HG03342 (cell line): Measurements from ENCODE around the gene PRTFDC1.
A peak's percentile ranks its signal among the peaks of the same experiment; 100 is the strongest.
"Not testable (repeated sequence)": the region's sequence is repeated elsewhere in the genome, so short reads cannot be mapped to it uniquely, and the experiment has no call there.

ENCODE experiments used
- ATAC-seq: cut with Tn5 transposase; IDR thresholded peaks from one replicate; pipeline ENCODE4 v1.9.1; 2021; ENCODE audit warnings: mild to moderate bottlenecking, moderate library complexity; ENCODE audit not compliant: unreplicated experiment

The PRTFDC1 gene

DNA sequence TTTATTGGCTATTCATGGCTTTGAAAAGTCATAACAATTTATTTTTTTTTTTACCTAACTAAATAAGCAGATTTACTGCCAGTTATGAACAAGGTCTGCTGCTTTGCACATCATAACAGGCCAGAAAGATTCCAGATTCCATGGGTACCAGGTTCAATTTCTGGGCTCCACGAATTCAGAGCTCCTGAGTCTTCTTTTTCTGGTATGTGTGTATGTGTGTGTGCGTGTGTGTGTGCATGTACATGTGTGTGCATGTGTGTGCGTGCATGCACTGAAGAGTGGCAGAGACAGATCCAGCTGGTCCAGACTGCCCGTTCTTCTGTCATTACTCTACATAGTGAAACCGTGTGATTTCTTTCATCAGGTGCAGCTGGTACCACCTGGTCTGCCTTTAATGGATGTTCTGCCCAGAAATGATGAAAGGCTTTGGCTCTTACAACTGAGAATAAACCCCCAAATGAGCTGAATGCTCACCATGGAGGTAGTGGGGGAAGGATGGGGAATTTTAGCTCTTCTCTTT lies 14.6 kb upstream of the PRTFDC1 start:
- ATAC-seq = no peak

DNA sequence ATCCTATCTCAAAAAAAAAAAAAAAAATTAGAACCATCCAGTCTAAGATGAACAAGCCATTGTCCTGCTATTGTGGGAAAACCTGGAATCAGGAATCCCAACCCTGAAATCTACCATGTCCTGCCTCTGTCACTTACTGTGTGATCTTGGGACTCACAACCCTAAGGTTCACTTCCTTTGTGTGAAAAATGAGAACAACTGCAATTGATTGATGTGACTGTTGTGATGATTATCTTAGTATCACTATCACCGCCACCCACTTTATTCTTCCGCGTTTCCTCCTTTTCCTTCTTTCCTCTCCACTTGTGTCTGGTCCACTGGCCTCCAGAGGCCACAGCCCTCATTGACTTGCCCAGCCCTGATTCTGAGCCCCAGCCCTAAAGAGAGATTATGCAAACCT lies 12.6 kb upstream of the PRTFDC1 start:
- no peak for ATAC-seq

DNA sequence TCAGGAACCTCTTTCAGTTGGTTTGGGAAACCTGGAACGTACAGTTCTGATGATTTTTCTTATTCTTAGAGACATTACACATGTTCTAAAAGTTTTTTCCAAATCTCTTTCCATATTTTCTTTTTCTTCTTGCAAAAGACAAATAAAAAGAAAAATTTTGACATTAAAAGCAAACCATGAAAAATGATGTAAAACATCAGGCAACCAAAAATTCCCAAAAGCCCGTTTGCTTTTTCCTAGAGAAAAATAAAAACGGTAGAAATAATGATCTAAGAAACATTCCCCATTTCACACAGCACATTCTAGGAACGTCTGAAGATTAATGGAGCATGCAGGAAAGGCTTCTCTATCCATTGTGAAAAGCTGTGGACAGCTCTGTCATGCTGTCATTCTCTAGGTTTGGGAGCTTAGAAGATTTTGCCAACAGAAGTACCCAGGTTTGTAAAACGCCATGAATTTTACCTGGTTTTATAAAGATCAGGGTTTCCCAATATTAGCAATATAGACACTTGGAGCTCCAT lies 11.2 kb upstream of the PRTFDC1 start:
- no peak for ATAC-seq

DNA sequence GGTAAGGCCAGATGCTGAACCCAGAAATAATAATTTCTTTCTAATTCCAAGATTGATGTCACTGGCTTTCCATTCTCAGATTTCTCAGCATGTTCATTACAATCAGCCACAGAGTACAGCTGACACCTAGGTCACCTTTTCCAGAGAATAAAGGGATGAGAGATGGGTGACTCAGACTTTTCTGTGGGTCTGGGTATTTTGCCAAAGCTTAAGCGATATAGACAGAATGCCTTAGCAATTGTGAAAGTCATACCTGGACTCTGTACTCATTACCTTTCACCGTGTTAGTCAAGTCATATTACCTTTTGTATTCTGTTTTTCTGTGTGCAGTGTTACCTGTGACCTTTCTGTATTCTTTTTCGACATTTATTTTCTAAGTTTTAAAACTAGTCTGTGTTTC lies 10.6 kb upstream of the PRTFDC1 start:
- ATAC-seq = no peak

DNA sequence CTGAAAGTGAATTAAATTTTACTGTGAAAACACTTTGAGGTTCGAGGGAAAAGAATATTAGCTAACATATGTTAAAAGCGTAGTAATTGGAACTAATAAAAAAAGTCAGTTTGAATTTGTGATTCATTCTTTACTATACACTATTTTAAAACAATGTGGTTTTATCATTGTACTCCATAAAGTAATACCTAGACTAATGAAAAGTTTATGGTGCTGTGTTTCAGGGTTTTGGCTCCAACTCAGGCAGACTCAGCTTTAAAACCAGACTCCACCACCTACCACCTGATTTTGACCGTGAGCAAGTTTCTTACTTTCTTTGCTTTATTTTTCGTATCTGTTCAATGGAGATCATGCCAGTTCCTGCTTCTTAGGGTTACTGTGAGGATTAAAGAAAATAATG lies 9.2 kb upstream of the PRTFDC1 start:
- ATAC-seq = no peak

DNA sequence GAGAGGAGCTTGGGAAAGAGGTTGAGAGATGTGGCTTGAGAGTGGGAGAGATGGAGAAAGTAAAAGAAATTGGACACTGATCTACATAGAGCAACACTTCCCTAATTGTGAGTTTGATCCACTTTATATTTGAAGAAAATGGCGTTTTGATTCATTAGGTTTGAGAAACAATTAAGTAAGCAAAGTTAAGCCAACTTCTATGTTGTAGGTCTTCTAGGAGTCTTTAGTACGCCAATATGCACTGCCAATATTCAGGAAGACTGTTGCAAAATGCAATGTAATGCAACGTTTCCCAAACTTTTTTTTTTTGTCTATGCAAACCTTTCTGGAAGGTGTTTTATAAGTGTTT lies 7.0 kb upstream of the PRTFDC1 start:
- no peak for ATAC-seq

DNA sequence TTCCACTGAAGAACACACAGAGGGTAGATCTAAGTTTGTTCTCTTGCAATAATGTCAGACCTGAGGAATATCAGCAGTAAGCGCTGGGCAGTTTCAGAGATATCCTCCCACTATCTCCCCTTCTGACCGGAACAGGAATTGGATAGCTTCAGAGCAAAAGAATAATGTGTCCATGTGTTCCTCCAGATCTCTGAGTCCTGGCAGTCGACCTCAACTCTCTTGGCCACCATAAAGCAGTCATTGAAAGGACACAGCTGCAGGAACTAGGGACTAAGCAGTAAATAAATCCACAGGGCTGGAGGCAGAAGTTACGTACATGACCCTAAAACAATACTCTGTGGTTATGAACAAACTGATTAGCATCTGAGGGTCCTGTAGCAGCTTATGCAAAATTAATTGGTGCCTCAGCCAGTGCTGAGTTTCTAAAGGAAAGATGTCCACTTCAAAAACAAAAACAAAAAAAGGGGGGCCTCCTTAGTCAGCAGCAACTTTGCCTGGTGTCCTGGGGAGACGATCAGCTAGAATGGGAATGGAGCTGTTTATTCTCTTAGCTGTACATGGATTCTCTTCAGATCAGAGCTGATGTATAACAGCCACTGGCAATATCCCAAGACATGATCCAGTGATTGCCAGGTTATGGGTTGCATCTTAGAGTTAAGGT lies 6.4 kb upstream of the PRTFDC1 start:
- ATAC-seq = no peak

DNA sequence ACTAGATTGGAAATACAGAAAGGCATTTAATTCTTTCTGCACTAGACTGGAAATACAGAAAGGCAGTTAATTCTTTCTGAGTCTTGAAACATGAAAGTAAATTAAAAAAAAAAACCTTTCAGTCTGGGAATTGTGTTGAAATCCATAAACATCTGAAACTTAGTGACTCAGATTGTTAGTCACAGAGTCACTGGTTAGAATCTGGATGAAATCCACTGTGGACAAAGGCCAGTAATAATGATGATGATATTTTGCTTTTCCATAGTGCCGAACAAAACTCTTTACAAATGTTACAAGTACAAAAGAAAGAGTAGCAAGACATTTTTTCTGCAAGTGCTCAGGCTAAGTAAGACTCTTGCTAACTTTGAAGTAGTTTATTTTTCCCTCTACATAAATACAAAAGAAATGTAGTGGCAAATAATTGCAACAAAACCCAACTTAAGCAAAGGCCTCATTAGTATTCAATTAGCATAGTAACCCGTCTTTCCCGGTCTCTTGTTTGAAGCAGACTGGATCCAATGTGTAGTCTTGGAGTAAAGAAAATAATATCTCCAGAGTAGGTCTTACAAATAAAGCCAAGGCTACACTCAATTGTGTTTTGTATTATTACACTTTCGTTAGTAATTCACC lies 5.8 kb upstream of the PRTFDC1 start:
- ATAC-seq = no peak

DNA sequence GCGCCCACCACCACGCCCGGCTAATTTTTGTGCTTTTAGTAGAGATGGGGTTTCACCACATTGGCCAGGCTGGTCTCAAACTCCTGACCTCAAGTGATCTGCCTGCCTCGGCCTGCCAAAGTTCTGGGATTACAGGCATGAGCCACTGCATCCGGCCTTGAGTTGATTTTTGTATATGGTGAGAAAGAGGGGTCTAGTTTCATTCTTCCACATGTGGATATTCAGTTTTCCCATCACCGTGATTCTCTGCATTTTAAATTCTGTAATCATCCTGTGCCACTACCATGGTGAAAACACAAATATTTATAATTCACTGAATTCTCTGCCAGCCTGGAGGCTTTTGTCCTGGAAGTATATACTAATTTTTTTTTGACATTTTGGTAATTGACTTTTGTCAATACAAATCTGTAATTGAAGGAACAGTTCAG lies 5.2 kb upstream of the PRTFDC1 start:
- ATAC-seq = not testable (repeated sequence)

DNA sequence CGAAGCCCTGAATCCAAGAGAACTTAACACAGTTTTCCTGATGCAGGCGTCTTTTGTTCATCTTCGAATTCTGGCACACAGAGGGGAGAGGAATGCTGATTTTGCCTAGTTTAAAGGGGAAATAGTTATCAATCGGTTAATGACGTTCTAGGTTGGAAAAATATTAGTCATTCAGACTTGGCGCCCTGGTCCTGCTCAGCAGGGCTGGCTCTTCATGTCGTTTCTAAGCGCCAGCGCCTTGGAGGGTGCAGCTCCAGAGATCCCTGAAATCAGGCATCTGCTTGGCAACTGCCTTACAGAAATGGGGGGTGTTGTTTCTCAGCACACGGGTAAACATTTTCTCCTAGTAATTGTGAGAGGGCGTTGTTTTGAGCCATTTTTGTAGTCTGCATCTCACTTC lies 1.3 kb upstream of the PRTFDC1 start:
- no peak for ATAC-seq

DNA sequence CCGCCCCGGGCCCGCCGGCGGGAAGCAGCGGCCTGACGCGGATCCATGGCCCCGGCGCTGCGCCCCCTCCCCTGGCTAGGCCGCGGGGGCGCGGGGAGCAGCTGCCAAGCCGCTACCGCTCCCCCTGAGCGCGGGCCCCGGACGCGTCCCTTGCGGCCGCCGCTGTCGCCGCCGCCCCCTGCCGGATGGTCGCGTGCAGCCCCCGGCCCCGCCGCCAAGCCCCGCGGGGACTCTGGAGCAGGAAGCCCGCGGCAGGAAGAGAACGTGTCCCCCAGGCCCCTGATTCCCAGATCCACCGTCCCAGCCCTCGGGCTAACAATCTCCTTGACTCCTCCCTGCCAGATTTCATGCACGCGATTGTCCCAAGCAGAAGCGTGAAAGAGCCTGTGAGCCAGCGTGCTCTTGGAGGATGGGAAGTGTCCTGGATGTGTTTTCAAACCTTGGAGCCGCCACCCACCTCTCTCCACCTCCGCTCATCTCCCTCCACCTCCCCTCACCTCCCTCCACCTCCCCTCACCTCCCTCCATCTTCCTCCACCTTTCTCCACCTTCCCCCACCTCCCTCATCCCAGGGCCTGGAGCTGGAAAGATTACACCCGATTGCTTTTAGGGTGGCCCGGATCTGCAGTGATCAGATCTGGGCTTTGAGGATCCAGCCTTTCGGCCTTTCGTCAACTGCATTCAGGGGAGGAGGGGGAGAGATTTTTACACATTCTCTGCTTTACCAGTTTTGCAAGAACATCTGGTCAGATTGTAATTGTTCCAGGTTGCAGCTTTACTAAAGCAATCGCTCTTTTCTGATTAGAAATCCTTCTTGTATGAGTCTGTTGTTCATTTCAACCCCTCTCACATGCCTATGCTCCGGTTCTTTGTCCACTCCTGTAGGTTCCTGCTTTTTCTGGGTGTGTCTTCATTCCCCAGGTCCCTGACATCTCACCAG lies 570 bp upstream of the PRTFDC1 start:
- ATAC-seq = peak; percentile 67

DNA sequence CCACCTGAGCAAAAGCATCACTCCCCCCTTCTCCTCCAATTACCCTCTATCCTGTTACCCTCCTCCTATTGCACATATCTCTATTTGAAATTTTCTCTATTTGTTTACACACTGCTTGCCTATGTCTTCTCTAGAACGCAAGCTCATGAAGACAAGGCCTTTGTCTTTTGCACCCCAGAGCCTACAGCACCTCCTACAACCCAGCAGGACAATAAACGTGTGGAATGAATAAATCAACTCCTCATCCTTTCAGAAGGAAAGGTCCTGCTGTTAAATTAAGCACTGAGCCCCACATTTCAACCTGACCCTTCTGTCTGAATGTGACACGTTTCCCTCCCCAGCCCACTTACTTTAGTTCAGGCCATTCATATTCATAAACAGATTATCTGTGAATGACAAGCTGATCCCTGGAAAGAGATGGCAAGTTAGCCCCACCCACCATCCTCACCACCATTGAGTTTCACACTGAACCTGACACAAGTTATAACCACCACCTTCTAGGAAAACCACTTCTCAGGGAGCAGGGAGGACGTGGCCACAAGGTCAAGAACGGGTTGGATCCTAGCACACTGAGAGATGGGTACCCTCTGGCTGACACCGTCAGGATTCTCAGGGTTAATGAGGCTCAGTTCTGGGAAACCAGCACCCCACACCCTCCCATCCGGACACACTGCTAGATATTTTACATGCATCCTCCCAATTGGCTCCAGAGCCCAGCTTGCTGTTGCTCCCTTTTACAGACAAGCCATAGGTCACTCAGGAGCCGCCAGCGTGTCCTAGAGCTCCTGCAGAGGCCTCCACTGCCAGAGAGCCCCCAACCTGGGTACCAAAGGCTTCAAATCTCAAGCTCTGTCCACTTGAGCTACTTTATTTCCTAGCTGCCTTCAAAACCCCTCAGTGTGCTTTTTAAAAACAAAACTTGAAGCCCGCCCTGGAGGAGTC lies 934 bp downstream of the PRTFDC1 start:
- ATAC-seq = peak; percentile 33

DNA sequence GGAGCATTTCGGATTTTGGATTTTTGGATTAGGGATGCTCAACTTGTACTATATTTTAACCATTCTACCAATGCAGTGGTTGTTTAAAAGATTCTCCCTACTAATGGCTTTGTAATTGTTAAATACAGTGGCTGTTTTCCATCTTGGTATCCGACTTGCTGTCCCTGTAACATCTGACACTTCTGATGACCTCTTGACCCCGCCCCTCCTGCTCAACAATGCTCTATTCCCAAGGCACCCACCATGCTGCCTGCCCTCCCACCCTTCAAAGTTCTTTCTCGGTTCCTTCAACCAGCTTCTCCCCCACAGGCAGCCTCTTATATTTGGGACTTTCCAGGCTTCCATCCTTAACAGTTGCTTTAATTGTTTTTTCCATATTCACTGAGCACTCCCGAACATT lies 2.0 kb downstream of the PRTFDC1 start:
- no peak for ATAC-seq

DNA sequence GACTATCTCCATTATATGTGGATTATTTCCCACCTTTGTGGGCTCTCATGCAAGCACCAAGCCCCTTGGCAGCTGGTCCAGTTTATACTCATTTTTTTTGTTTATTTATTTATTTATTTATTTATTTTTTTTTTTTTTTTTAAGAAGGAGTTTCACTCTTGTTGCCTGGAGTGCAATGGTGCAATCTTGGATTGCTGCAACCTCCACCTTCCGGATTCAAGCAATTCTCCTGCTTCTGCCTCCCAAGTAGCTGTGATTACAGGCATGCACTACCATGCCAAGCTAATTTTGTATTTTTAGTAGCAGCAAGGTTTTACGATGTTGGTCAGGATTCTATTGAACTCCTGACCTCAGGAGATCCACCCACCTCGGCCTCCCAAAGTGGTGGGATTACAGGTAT lies 2.8 kb downstream of the PRTFDC1 start:
- ATAC-seq = no peak

DNA sequence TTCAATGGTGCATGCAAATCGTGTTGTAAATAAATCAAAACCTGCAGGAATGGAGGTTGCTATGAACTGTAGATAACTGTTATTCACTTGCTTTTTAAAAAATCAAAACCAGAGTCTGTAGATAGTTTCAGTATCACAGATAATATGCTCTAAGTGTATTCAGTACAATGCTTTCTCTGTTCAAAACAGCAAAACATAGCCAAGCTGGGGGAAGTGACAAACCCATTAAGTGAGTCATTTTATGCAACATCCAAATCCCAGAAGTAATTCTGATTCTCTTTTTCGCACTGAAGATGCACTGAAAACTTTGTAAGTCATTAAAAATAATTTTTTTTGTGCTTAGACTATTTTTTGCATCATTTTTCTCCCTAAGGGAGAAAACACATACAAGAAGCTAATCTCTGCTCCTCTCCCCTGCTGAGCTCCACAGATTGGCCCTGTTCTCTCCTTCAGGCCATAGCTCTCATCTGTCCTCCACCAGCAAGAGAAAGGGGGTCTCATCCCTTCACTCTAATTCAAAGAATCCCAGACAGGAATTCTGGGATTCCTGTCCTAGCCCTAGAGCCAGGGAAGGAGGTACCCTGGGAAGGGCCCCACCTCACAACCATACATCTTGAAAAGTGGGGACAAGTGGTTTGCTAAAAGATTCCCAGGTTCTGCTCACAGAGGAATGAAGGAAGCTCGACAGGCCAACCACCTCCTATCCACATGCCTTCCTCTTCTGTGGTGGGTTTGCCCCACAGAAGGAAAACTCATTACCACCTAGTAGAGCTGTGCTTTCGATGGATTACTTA lies 4.9 kb downstream of the PRTFDC1 start:
- peak; percentile 76 for ATAC-seq

DNA sequence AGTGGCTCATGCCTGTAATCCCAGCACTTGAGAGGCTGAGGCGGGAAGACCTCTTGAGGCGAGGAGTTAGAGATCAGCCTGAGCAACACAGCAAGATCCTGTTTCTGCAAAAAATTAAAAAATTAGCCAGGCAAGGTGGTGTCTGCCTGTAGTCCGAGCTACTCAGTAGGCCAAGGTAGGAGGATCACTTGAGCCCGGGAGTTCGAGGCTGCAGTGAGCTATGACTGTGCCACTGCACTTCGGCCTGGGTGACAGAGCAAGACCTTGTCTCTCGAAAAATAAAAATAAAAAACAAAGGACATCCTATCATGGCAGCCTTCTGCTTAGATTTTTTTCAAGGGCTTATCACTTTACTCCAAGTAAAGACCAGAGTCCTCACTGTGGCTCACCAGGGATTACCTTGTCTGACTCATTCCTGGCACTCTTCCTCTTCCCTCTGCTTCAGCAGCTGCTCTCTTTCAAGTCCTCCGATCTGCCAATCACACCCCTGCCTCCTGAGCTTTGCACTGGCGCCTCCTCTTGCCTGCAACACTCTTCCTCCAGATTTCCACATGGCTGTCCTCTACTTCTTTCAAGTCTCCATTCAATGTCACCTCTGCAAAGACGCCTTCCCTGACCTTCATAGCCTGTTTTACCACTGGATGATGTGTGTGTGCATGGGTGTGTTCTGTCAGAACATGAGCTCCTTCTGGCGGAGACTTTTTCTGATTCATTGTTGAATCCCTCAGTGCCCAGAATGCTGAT lies 7.7 kb downstream of the PRTFDC1 start:
- no peak for ATAC-seq

DNA sequence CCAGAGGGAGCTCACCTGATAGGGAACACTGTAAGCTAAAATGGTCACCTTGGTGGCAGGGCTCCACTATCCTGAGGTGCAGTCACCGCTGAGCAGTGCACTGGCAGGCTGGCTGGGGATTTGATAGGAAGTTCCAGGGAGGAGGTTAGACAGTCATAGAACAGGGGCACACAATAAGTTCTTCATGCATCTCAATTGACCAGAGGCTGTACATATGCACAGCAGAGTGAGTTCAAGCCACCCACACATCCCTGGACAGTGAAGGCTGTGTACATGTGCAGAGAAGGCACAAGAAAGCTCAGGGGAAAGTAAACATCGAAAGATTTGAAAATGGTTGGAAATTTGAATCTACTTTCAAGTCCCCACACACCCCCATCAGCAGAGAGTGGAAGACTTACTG lies 13.9 kb downstream of the PRTFDC1 start:
- no peak for ATAC-seq

DNA sequence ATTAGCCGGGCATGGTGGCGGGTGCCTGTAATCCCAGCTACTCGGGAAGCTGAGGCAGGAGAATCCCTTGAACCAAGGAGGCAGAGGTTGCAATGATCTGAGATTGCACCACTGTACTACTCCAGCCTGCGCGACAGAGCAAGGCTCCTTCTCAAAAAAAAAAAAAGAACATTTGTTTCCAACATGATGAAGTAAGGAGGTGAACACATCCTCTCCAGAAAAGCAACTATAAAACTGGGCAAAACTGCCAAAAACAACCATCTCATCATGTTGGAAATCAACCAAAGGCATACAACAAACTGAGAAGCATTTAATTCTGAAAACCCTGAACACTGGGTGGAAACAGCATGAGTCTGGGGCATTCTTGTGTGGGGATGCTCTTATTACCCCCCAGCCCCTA lies 14.3 kb downstream of the PRTFDC1 start:
- no peak for ATAC-seq
